Breast epithelium (tissue), 4 donors: Measurements from ENCODE around the gene IQCE. TPM values are rescaled to one million over a fixed set of nuclear protein-coding genes. Genes with fewer than 3 reads are reported as not detected.

Source experiments
- DNase-seq, 2 donors: peaks; one replicate each; pipeline ENCODE4 v3.0.0-alpha.2; 2019; ENCODE audit warnings: low spot score in 2 of 2
- H3K27ac ChIP-seq, 2 donors: fragments of 200-600 bp; sonication (generic) in 1 of 2; one replicate each; pipeline ENCODE4 v1.5.1; 2016 to 2019; ENCODE audit warnings: mild to moderate bottlenecking in 1 of 2
- H3K27me3 ChIP-seq, 2 donors: fragments of 200-600 bp; sonication (generic) in 1 of 2; one replicate each; pipeline versions ENCODE4 v1.5.1 to v1.6.0; 2017 to 2019; ENCODE audit warnings: control low read depth in 1 of 2, mild to moderate bottlenecking in 1 of 2
- H3K36me3 ChIP-seq: fragments of 200-600 bp; one replicate; pipeline ENCODE4 v1.5.1; 2019
- H3K4me1 ChIP-seq, 2 donors: fragments of 200-600 bp; sonication (generic); one replicate each; pipeline ENCODE4 v1.5.1; 2016 to 2019; ENCODE audit warnings: control low read depth in 1 of 2
- H3K4me3 ChIP-seq, 3 donors: fragments of 200-600 bp; sonication (generic); 1 replicate in 2 of 3; 2 replicates in 1 of 3; pipeline ENCODE4 v1.5.1; 2016 to 2019; ENCODE audit warnings: mild to moderate bottlenecking in 3 of 3, moderate library complexity in 2 of 3
- H3K9me3 ChIP-seq, 2 donors: fragments of 200-600 bp; sonication (generic) in 1 of 2; one replicate each; pipeline ENCODE4 v1.5.1; 2016 to 2019; ENCODE audit warnings: control low read depth in 1 of 2
- POLR2A ChIP-seq: fragments of 450-650 bp; IDR thresholded peaks from one replicate; pipeline ENCODE4 v1.6.1; 2016; ENCODE audit warnings: antibody characterized with exemption, mild to moderate bottlenecking, moderate library complexity
- POLR2AphosphoS5 ChIP-seq, 3 donors: sonication (generic); formaldehyde crosslinking; IDR thresholded peaks; one replicate each; pipeline ENCODE4 v1.6.1; 2017; ENCODE audit warnings: antibody characterized with exemption in 3 of 3
- intact Hi-C: fragments of 100-400 bp; cut with DNase I; formaldehyde crosslinking; loops from one replicate; pipeline ENCODE4 v1.15.1; 2023; ENCODE audit warnings: low total_unique reads
- total RNA-seq, 3 donors: library from RNA; depleted of rRNA; stranded (reverse); fragments of >200 nt; gene quantifications; one replicate each; pipeline ENCODE4 v1.1.0, GENCODE V29; 2016
- TF ChIP-seq, protein P1 (sequence below), 3 donors: fragments of 450-650 bp; IDR thresholded peaks; one replicate each; pipeline ENCODE4 v1.5.1; 2016 to 2017; ENCODE audit warnings: antibody characterized with exemption in 3 of 3, mild to moderate bottlenecking in 3 of 3, moderate library complexity in 3 of 3

IQCE gene
- total RNA-seq, 3 donors from 2014 or later, result 13.4 to 22.7 (median 13.8) TPM

DNA sequence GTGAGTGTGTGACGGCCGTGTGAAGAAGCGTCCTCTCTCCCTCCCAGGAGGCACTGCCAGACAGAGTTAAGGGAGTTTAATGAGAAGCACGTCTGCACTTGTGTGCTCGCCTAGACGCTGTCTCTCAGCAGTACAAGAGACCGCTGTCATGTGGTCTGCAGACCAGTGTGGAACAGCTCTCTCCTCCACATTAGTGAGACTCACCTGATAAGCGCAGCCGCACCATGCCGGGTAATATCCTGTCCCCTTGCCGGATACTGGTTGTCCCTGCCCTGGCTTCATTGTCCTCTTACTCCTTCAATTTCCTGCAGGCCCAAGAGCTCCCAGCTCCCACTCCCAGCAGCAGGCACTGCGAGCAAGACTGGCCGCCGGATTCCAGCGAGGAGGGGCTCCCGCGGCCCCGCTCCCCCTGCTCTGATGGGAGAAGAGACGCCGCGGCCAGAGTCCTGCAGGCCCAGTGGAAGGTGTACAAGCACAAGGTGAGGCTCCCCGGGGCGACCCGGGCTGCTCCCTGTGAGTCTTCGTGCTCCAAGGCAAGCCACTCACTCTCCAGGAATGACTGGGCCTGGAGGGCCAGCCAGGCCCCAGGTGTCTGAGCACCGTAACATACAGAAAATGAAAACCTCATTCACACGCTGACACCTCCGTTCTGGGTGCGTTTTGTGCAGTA is 39.5 kb downstream of the IQCE start:
- peaks cover 8% of the 10 kb centered on the region for H3K36me3 ChIP-seq
- no peaks in the 10 kb centered on the region for H3K27me3 ChIP-seq
- DNase-seq, result no peak
- no peaks in the 10 kb centered on the region for H3K4me1 ChIP-seq
- H3K9me3 ChIP-seq, result no peaks in the 10 kb centered on the region
- H3K4me3 ChIP-seq, result no peak overlapping the region
- TF ChIP-seq POLR2AphosphoS5 (IDR thresholded peaks at IDR 0.05), result no peak
- TF ChIP-seq, protein P1, sequence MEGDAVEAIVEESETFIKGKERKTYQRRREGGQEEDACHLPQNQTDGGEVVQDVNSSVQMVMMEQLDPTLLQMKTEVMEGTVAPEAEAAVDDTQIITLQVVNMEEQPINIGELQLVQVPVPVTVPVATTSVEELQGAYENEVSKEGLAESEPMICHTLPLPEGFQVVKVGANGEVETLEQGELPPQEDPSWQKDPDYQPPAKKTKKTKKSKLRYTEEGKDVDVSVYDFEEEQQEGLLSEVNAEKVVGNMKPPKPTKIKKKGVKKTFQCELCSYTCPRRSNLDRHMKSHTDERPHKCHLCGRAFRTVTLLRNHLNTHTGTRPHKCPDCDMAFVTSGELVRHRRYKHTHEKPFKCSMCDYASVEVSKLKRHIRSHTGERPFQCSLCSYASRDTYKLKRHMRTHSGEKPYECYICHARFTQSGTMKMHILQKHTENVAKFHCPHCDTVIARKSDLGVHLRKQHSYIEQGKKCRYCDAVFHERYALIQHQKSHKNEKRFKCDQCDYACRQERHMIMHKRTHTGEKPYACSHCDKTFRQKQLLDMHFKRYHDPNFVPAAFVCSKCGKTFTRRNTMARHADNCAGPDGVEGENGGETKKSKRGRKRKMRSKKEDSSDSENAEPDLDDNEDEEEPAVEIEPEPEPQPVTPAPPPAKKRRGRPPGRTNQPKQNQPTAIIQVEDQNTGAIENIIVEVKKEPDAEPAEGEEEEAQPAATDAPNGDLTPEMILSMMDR (IDR thresholded peaks at IDR 0.05), result no peak
- TF ChIP-seq POLR2A, result no peak
- intact Hi-C loops, result no loop called here
- no peak overlapping the region for H3K27ac ChIP-seq

DNA sequence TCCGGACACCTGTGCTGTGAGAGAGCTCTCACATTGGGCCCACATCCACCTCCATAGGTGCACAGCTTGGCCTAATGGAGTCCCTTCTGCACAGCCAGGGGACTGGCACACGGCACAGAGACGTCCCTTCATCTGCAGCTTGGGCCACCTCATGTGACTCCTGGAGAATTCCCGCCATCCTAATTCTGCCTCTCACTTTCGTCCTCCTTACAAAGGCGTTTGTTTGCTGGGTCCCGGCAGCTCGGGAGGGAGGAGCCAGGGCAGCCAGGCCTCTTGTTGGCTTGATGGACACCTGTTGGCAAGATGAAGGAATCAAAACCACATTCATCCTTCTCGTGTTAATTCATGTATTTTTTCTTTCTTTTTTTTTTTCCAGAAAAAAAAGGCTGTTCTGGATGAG is 42.3 kb downstream of the IQCE start:
- Histone ChIP-seq H3K4me1 (no peaks in the 10 kb centered on the region), H3K9me3 (no peaks in the 10 kb centered on the region), H3K4me3 (no peak overlapping the region), H3K27ac (no peak overlapping the region), H3K27me3 (no peaks in the 10 kb centered on the region), H3K36me3 (peaks cover 8% of the 10 kb centered on the region)
- DNase-seq, result no peak
- intact Hi-C loops, result no loop called here
- no peak for TF ChIP-seq POLR2AphosphoS5 (IDR thresholded peaks at IDR 0.05)
- no peak for TF ChIP-seq POLR2A
- TF ChIP-seq, protein P1 (IDR thresholded peaks at IDR 0.05), result no peak

DNA sequence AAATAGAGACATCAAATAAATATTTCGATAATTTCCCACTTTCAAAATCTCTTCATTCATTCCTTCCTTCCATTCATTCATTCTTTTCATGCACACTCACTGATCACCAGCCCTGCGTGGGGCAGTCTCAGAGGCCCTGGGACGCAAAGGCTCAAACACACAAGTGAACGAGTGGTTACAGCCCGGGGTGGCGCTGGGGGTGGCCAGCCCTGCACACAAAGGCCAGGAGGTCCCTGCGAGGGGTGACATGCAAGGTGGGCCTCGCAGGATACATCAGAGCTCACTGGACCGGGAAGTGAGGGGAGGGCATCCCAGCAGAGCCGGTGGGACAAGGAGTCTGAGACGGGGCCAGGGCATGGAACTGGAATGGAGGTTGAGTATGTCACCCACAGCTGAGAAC is 43.1 kb downstream of the IQCE start:
- Histone ChIP-seq H3K4me3 (no peak overlapping the region), H3K9me3 (no peaks in the 10 kb centered on the region), H3K4me1 (no peaks in the 10 kb centered on the region), H3K36me3 (peaks cover 8% of the 10 kb centered on the region), H3K27me3 (no peaks in the 10 kb centered on the region), H3K27ac (no peak overlapping the region)
- DNase-seq, result no peak
- intact Hi-C loops, result no loop called here
- no peak for TF ChIP-seq POLR2A
- TF ChIP-seq, protein P1 (IDR thresholded peaks at IDR 0.05), result no peak
- TF ChIP-seq POLR2AphosphoS5 (IDR thresholded peaks at IDR 0.05), result no peak

DNA sequence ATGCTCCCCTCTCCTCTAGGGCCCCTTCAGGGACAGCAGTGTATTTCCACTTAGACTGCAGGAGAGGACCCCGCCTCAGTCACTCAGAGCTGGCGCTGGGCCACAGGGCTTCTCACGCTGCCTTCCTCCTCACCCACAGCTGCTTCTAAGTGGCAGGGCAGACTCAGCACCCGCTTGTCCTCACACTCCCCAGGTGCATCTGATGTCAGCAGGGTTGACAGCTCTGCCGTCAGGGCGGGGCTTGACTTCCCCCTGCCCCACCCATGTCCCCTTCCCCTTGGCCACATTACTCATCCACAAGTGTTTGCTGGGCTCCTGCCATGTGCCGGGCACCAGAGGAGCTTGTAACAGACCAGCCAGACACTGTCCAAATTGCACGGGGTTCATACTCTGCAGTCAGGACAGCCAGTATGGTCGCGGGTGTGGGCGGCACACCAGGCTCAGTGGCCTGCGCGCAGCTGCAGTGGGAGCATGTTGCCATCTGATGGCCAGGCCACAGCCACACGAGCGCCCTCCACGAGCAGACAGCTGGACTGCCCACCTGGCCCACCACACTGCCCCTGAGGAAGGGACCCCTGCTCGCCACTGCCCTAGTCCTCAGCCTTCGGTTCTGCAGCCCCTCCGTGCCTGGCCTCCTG is 43.7 kb downstream of the IQCE start:
- Histone ChIP-seq H3K9me3 (no peaks in the 10 kb centered on the region), H3K4me3 (no peak overlapping the region), H3K27me3 (no peaks in the 10 kb centered on the region), H3K36me3 (peaks cover 8% of the 10 kb centered on the region), H3K4me1 (no peaks in the 10 kb centered on the region), H3K27ac (no peak overlapping the region)
- intact Hi-C loops, result no loop called here
- TF ChIP-seq POLR2A (no peak), POLR2AphosphoS5 (IDR thresholded peaks at IDR 0.05) (no peak)
- TF ChIP-seq, protein P1 (IDR thresholded peaks at IDR 0.05), result no peak
- DNase-seq, result no peak
